ENCODE data around the gene SOX6.

The SOX6 gene

DNA sequence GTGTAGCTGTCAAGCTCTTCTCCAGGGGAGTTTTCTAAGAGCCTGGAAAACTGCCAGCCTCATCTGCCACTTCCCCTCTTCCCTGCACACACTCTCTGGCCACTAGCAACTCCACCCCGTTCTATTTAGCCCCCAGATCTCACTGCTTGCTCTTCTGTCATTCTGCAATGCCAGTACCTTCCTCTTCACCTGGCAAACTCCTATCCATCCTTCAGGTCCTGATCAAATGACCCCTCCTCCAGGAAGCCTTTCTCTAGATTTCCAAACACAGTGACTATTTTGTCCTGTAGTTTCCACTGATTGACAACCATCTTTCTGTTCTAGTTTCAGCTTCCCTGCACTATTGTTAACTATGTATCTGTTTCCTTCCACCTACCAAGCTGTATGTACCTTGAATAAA, 437.7 kb downstream of the SOX6 start:
- DNase-seq, result no peak

DNA sequence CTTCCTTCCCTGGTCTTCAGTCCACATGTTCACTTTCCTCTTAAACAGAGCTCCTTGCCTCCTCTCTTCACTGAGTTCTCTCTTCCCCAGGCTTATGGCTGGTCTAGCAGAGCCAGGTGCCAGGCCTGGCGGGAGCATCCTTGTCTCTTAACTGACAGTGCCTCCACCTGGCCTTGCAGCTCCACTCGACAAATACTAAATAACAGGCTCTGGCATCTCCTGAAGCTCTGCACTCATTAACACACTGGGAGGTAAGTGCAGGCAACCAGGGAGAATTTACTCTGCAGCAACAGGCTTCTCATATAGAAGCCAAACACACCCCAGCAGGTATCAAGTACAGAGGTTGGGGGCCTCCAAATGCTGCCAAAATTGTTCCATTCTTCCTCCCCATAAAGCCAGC, 438.1 kb downstream of the SOX6 start:
- DNase-seq, result no peak
